HG02798 (cell line): Measurements from ENCODE around the gene FKBP8.
"Not testable (repeated sequence)": the region's sequence is repeated elsewhere in the genome, so short reads cannot be mapped to it uniquely, and the experiment has no call there.

ENCODE experiments used
- ATAC-seq: cut with Tn5 transposase; IDR thresholded peaks from one replicate; pipeline ENCODE4 v1.9.1; 2021; ENCODE audit warnings: mild to moderate bottlenecking; ENCODE audit not compliant: unreplicated experiment, poor library complexity

FKBP8 gene

GRCh38 chr19:18559685-18560084 lies 16.3 kb upstream of the FKBP8 start:
- ATAC-seq, result no peak

GRCh38 chr19:18558604-18559003 lies 15.2 kb upstream of the FKBP8 start:
- no peak for ATAC-seq

- ATAC-seq, result no peak
Observed at GRCh38 chr19:18558202-18558555, 14.8 kb upstream of the FKBP8 start.

GRCh38 chr19:18557411-18558201 lies 14.2 kb upstream of the FKBP8 start, which contains the start of gene KXD1:
TSS of gene KXD1 (plus strand) at chr19:18557870. CDS start at chr19:18562057, 4,187 bp downstream.
- peak; percentile 97 for ATAC-seq

GRCh38 chr19:18551631-18552030 lies 8.3 kb upstream of the FKBP8 start:
- ATAC-seq, result no peak

- ATAC-seq, result peak; percentile 50
Observed at GRCh38 chr19:18543814-18544475, 572 bp upstream of the FKBP8 start.

GRCh38 chr19:18541992-18542940 lies 1.1 kb downstream of the FKBP8 start:
- ATAC-seq, result no peak

GRCh38 chr19:18541258-18541991 lies 1.9 kb downstream of the FKBP8 start:
- ATAC-seq, result no peak

DNA sequence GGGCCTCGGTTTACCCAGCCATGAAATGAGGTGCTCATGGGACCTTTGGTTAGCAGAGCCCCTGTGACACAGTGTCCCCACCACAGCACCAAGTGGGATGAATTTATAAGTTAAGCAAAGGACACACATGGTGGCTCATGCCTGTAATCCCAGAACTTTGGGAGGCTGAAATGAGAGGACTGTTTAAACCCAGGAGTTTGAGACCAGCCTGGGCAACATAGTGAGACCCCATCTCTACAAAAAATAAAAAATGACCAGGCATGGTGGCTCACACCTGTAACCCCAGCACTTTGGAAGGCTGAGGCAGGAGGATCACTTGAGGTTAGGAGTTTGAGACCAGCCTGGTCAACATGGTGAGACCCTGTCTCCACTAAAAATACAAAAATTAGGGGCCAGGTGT lies 3.2 kb downstream of the FKBP8 start:
- not testable (repeated sequence) for ATAC-seq

GRCh38 chr19:18539372-18539771 lies 4.0 kb downstream of the FKBP8 start:
- no peak for ATAC-seq

DNA sequence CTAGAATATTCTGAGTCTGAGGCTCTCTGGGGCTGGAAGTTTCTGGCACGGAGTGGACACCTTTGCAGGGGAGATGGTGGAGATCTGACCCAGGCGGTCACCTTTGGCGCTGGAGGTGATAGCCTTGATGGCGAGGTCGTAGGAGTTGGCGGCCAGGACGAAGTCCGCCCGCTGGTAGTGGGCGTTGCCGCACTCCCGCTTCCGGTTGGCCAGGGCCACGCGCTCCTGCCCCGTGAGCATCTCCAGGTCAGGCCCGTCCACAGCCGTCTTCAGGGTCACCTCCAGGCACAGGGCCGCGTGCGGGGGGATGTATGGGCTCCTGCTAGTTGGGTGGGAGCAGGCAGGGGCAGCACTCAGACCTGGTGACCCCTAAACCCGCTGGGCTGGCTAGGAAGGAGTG lies 5.3 kb downstream of the FKBP8 start:
- no peak for ATAC-seq

DNA sequence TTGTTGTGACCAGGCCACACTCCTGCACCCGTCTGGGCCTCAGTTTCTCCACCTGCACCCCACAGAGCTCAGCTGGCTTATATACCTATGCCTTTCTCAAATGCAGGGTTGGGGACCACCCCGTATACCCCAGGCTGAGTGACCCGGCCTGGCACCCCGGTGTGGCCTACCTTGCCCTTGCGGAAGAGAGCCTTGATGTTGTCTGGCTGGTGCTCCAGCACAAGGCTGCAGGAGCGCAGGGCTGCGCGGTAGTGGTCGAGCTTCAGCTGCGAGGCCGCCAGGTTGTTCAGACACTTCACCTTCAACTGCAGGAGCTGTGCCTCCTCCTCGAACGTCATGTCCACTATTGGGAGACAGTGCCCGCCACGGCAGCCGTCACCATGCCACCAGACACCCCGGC lies 5.9 kb downstream of the FKBP8 start:
- ATAC-seq, result no peak

GRCh38 chr19:18536475-18536874 lies 6.9 kb downstream of the FKBP8 start:
- no peak for ATAC-seq

GRCh38 chr19:18533058-18533457 lies 10.3 kb downstream of the FKBP8 start:
- no peak for ATAC-seq

DNA sequence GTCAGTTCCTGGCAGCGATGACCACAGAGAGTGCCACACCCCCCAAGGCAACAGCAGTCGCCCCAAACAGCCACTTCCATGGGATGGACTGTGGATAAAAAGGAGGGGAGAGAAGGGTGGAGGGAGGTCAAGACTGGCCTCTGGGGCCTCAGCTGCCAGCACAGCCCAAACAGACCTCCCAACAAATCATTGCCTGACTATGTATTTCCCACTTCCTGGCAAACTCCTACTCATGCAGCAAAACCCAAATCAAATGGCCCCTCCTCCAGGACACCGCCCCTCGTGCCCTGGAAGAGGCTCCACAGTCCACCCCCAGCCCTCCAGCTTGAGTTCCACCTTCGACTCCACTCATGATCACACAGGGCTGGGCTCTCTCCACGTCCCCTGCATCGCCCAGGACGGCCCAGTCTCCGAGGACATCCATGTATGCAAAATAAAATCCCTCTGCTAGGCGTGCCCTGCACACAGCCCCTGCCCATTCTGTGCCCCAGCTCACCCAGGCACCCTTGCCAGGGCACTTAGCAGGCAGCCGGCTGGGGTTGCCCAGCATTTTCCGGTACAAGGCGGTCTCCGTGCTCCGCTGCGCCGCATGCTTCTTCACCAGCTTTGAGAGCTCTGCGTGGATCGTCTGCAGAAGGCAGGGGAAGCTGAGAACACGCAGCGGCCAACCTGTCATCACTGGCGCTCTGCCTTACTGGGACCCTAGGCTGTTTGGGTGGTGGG lies 11.0 kb downstream of the FKBP8 start:
- no peak for ATAC-seq

GRCh38 chr19:18531485-18531884 lies 11.9 kb downstream of the FKBP8 start:
- ATAC-seq, result no peak

- no peak for ATAC-seq
Observed at GRCh38 chr19:18529782-18530181, 13.6 kb downstream of the FKBP8 start.

GRCh38 chr19:18526316-18526715 lies 17.1 kb downstream of the FKBP8 start:
- ATAC-seq, result no peak

- no peak for ATAC-seq
Observed at GRCh38 chr19:18523841-18524240, 19.5 kb downstream of the FKBP8 start.
